Gastrocnemius medialis (tissue), 4 donors: ENCODE data around the gene TNIK.

Experiments
- CTCF ChIP-seq, 5 experiments: fragments of 450-650 bp in 3 of 5; fragments of 200-600 bp in 2 of 5; sonication (generic) in 2 of 5; IDR thresholded peaks in 4 of 5; conservative IDR thresholded peaks in 1 of 5; 1 replicate in 4 of 5; 2 replicates in 1 of 5; pipeline ENCODE4 v1.5.1; 2016 to 2019; ENCODE audit warnings: antibody characterized with exemption in 5 of 5, mild to moderate bottlenecking in 3 of 5, moderate library complexity in 3 of 5
- POLR2A ChIP-seq, 2 donors: fragments of 450-650 bp; IDR thresholded peaks; one replicate each; pipeline ENCODE4 v1.6.1; 2017; ENCODE audit warnings: antibody characterized with exemption in 2 of 2, mild to moderate bottlenecking in 2 of 2, moderate library complexity in 2 of 2

GRCh38 chr3:171164067-171164465 is 296.1 kb downstream of the TNIK start:
- TF ChIP-seq CTCF (IDR thresholded peaks at IDR 0.05 in 4 of 5, conservative IDR thresholded peaks at IDR 0.05 in 1 of 5) = no peak
- no peak for TF ChIP-seq POLR2A (IDR thresholded peaks at IDR 0.05)
